Measurements from ENCODE around the gene CYB5A.

The CYB5A gene

DNA sequence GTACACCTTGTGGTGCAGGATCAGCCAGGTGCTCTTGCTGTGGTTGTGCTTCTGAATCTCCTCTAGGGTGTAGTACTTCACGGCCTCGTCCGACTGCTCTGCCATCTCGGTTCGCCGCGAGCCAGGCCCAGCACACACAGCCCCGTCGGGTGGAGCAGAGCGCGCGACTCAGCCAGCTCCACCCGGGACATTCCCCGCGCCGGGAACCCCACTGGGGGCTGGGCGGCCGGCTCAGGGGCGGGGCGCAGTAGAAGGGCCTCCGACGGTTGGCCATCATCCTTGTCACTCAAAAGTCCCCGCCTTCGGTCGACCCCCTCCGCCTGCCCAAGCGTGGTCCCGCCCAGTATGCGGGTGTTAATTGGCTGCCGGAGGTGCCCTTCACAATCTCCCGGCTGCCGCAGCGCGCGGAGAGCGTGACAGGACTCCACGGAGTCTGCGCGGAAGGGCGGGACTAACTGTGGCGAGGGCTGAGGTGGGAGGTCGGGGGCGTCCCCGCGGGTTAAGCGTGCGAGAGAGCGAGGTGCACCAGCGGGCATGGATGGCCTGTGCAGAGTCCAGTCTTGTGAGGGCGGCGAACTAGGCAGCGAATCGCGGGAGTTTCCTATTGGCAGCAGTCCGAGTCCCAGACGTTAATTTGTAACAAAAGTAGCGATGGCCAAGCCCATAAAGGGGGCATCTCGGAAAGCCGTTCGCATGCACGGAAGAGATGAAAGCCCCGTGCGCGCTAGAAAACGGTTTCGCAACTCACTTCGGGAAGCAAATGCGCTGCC, at the start of gene CYB5A:
CYB5A (minus strand) TSS at position 193 of the 770 bp plus-strand sequence; CDS start at position 105, 88 bp downstream.
- H3K4me3 ChIP-seq (ENCODE audit: low read length) = peak within 1 kb of the TSS; percentile 74
- peak; percentile 78 for DNase-seq (ENCODE audit: low read depth)
- peak; percentile 25 for TF ChIP-seq CTCF (conservative IDR thresholded peaks at IDR 0.05; ENCODE audit: low read depth, low read length)

GRCh38 chr18:74337912-74338309, 46.1 kb upstream of the CYB5A start:
- DNase-seq (ENCODE audit: low read depth) = no peak
- TF ChIP-seq CTCF (conservative IDR thresholded peaks at IDR 0.05; ENCODE audit: low read depth, low read length) = no peak
- no peak overlapping the region for H3K4me3 ChIP-seq (ENCODE audit: low read length)

GRCh38 chr18:74337155-74337911, 45.6 kb upstream of the CYB5A start:
- TF ChIP-seq CTCF (conservative IDR thresholded peaks at IDR 0.05; ENCODE audit: low read depth, low read length) = no peak
- no peak for DNase-seq (ENCODE audit: low read depth)
- H3K4me3 ChIP-seq (ENCODE audit: low read length) = no peak overlapping the region

DNA sequence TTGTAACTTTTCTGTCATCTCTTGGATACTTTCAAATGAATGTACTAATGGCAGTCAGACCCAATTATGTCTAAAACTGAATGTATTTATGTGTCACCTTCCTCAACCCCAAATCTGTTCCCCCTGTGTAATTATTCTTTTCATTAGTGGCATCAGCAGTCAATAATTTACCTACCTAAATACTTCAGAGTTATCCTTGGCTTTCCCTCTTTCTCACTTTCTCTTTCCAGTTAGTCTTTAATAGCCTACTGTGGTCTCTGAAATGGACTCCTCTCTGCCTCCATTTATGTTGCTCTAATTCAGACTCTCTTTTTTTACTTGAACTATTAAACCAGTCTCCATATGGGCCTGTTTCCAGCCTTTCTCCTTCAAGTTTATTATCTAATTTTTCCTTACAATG, 44.9 kb upstream of the CYB5A start:
- TF ChIP-seq CTCF (conservative IDR thresholded peaks at IDR 0.05; ENCODE audit: low read depth, low read length) = no peak
- H3K4me3 ChIP-seq (ENCODE audit: low read length) = no peak overlapping the region
- DNase-seq (ENCODE audit: low read depth) = no peak

- DNase-seq (ENCODE audit: low read depth) = no peak
- TF ChIP-seq CTCF (conservative IDR thresholded peaks at IDR 0.05; ENCODE audit: low read depth, low read length) = no peak
- H3K4me3 ChIP-seq (ENCODE audit: low read length) = no peak overlapping the region
Observed at GRCh38 chr18:74334242-74334893, 42.6 kb upstream of the CYB5A start.

DNA sequence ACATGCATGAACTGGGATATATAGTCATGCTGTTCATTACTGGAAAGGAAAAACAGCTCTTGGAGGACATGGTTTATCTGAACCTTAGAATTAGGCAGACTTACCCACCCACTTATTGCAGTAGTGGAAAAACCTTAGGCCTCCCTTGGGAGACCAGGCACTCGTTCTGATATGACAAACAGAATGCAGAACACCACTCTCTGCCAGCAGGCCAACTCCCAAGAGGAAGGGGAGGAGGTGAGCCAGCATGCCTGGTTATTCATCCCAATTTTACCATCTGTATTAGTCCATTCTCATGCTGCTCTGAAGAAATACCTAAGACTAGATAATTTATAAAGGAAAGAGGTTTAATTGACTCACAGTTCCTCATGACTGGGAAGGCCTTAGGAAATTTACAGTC, 41.3 kb upstream of the CYB5A start:
- DNase-seq (ENCODE audit: low read depth) = no peak
- H3K4me3 ChIP-seq (ENCODE audit: low read length) = no peak overlapping the region
- TF ChIP-seq CTCF (conservative IDR thresholded peaks at IDR 0.05; ENCODE audit: low read depth, low read length) = no peak
